K562 (cell line): ENCODE measurements around the gene STK25. TPM values are rescaled to one million over a fixed set of nuclear protein-coding genes. Genes with fewer than 3 reads are reported as not detected.
A peak's percentile ranks its signal among the peaks of the same experiment; 100 is the strongest.

Source experiments
- CEBPB ChIP-seq: fragments of 450-650 bp; IDR thresholded peaks from 2 replicates; pipeline ENCODE4 v1.6.1; 2016; ENCODE audit warnings: missing genetic modification characterization, missing compliant biosample characterization
- CEBPG ChIP-seq, 3 experiments: fragments of 200-800 bp in 1 of 3; sonication (Bioruptor generic) in 1 of 3; sonication (generic) in 1 of 3; formaldehyde crosslinking in 1 of 3; IDR thresholded peaks in 2 of 3; conservative IDR thresholded peaks in 1 of 3; 2 replicates each; pipeline versions ENCODE4 v1.6.1 to v1.8.0; 2016 to 2022; ENCODE audit warnings: missing compliant biosample characterization in 2 of 3, missing genetic modification characterization in 2 of 3, mild to moderate bottlenecking in 1 of 3, missing genetic modification reagents in 1 of 3
- ZNF212 ChIP-seq: fragments of 450-650 bp; formaldehyde crosslinking; IDR thresholded peaks from 2 replicates; pipeline ENCODE4 v1.4.0; 2020; ENCODE audit warnings: mild to moderate bottlenecking
- polyA plus RNA-seq, 8 experiments: library from polyadenylated mRNA; depleted of rRNA in 4 of 8; stranded (reverse) in 5 of 8; unstranded in 3 of 8; fragments of >200 nt; fragmentation: Nextera tagmentation in 2 of 8; fragmentation: Illumina TruSeq in 1 of 8; extraction: Ambion mirVana in 2 of 8; extraction: Trizol in 1 of 8; gene quantifications; 2 replicates each; pipeline versions ENCODE4 v1.2.1 to v1.2.3, GENCODE V29; 2011 to 2014; ENCODE audit warnings: inconsistent platforms in 1 of 8, missing spikeins in 1 of 8
- total RNA-seq, 7 experiments: library from RNA; depleted of rRNA in 6 of 7; stranded (reverse); fragments of >200 nt in 6 of 7; fragmentation: Illumina TruSeq in 2 of 7; extraction: Trizol in 2 of 7; gene quantifications; 2 replicates each; pipeline versions ENCODE4 v1.2.1 to v1.2.3, GENCODE V29; 2011 to 2021; ENCODE audit warnings: low replicate concordance in 1 of 7
- TF ChIP-seq, protein P1 (sequence below), 2 experiments: fragments of 450-650 bp in 1 of 2; sonication (generic) in 1 of 2; formaldehyde crosslinking in 1 of 2; IDR thresholded peaks; 2 replicates each; pipeline versions ENCODE4 v1.7.1 to v1.9.0; 2016 to 2022; ENCODE audit warnings: inconsistent platforms in 1 of 2, mild to moderate bottlenecking in 1 of 2, missing genetic modification reagents in 1 of 2
- TF ChIP-seq, protein P2 (sequence below): fragments of 450-650 bp; IDR thresholded peaks from 2 replicates; pipeline ENCODE4 v1.6.1; 2016; ENCODE audit warnings: mild to moderate bottlenecking
- TF ChIP-seq, protein P3 (sequence below): fragments of 250-450 bp; sonication (Bioruptor Pico); IDR thresholded peaks from 2 replicates; pipeline ENCODE4 v1.4.0; 2020
- TF ChIP-seq, protein P4 (sequence below): sonication (generic); formaldehyde crosslinking; IDR thresholded peaks from 2 replicates; pipeline ENCODE4 v1.8.1; 2023; ENCODE audit warnings: mild to moderate bottlenecking, missing genetic modification reagents, moderate library complexity
- TF ChIP-seq, protein P5 (sequence below): fragments of 250-450 bp; sonication (Bioruptor Pico); IDR thresholded peaks from 2 replicates; pipeline ENCODE4 v1.4.0; 2020; ENCODE audit warnings: mild to moderate bottlenecking, moderate library complexity

Gene STK25
- total and polyA plus RNA-seq, 9 of the 15 experiments (the other 6 are each of a cell fraction or from before 2014, with no cell fraction given) = 5.4 to 177 (median 116) TPM

DNA sequence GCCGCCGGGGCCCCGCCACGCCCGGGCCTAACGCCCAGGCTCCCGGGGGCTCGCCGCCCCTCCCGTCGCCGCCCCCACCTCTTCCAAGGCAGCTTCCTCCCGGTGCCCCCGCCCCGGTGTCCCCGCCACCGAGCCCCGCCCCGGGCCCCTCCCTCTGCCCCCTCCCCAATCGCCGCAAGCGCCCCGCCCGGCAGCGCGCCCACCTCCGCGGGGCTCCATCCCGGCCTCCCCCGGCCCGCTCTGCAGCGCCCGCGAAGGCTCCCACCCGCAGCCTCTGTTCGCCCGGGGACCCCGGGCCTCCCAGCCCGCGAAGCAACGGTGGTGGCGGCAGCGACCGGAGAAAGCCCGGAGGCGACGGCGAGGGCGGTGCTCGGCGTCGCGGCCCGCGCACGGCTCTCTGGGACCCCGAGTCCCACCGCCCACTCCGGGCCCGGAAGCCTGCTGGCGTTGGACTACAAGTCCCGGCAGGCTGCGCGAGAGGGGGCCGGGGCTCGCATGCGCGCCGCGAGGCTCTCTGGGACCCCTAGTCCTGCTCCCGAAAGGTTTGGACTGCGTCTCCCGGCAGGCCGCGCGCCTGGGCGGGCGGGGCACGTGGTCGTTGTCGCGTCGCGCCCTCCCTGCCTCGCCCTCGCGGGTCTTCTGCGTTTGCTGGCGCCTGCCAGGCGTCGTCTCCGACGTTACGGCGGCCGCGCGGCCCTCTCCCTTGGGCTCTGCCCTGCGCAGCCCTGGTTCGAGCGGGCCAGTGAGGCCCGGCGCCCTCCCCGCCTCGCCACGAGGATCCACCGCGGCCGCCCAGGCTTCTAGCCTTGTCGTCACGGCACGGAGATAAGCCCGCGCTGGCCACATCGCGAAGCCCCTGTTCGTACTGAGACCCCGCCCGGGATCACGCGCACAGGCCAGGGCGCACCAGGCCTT lies at the start of gene STK25 (continued):
- TF ChIP-seq, protein P1, sequence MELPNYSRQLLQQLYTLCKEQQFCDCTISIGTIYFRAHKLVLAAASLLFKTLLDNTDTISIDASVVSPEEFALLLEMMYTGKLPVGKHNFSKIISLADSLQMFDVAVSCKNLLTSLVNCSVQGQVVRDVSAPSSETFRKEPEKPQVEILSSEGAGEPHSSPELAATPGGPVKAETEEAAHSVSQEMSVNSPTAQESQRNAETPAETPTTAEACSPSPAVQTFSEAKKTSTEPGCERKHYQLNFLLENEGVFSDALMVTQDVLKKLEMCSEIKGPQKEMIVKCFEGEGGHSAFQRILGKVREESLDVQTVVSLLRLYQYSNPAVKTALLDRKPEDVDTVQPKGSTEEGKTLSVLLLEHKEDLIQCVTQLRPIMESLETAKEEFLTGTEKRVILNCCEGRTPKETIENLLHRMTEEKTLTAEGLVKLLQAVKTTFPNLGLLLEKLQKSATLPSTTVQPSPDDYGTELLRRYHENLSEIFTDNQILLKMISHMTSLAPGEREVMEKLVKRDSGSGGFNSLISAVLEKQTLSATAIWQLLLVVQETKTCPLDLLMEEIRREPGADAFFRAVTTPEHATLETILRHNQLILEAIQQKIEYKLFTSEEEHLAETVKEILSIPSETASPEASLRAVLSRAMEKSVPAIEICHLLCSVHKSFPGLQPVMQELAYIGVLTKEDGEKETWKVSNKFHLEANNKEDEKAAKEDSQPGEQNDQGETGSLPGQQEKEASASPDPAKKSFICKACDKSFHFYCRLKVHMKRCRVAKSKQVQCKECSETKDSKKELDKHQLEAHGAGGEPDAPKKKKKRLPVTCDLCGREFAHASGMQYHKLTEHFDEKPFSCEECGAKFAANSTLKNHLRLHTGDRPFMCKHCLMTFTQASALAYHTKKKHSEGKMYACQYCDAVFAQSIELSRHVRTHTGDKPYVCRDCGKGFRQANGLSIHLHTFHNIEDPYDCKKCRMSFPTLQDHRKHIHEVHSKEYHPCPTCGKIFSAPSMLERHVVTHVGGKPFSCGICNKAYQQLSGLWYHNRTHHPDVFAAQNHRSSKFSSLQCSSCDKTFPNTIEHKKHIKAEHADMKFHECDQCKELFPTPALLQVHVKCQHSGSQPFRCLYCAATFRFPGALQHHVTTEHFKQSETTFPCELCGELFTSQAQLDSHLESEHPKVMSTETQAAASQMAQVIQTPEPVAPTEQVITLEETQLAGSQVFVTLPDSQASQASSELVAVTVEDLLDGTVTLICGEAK (IDR thresholded peaks at IDR 0.05) = 0 out of 2 replicates have a peak, but pooled peaks have one; percentile 41
- TF ChIP-seq, protein P1 (CRISPR knock-in tag; IDR thresholded peaks at IDR 0.05) = no peak
- TF ChIP-seq, protein P2, sequence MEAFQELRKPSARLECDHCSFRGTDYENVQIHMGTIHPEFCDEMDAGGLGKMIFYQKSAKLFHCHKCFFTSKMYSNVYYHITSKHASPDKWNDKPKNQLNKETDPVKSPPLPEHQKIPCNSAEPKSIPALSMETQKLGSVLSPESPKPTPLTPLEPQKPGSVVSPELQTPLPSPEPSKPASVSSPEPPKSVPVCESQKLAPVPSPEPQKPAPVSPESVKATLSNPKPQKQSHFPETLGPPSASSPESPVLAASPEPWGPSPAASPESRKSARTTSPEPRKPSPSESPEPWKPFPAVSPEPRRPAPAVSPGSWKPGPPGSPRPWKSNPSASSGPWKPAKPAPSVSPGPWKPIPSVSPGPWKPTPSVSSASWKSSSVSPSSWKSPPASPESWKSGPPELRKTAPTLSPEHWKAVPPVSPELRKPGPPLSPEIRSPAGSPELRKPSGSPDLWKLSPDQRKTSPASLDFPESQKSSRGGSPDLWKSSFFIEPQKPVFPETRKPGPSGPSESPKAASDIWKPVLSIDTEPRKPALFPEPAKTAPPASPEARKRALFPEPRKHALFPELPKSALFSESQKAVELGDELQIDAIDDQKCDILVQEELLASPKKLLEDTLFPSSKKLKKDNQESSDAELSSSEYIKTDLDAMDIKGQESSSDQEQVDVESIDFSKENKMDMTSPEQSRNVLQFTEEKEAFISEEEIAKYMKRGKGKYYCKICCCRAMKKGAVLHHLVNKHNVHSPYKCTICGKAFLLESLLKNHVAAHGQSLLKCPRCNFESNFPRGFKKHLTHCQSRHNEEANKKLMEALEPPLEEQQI = no peak
- TF ChIP-seq, protein P3, sequence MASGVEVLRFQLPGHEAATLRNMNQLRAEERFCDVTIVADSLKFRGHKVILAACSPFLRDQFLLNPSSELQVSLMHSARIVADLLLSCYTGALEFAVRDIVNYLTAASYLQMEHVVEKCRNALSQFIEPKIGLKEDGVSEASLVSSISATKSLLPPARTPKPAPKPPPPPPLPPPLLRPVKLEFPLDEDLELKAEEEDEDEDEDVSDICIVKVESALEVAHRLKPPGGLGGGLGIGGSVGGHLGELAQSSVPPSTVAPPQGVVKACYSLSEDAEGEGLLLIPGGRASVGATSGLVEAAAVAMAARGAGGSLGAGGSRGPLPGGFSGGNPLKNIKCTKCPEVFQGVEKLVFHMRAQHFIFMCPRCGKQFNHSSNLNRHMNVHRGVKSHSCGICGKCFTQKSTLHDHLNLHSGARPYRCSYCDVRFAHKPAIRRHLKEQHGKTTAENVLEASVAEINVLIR (CRISPR knock-in tag) = peak; percentile 50
- TF ChIP-seq CEBPG (CRISPR knock-in tag; IDR thresholded peaks at IDR 0.05) = peak; percentile 36; the same call in 1 of the 2 replicates
- TF ChIP-seq CEBPG (tag; conservative IDR thresholded peaks at IDR 0.05 in 1 of 2, IDR thresholded peaks at IDR 0.05 in 1 of 2) = no peak
- no peak for TF ChIP-seq ZNF212 (CRISPR knock-in tag)
- TF ChIP-seq, protein P4, sequence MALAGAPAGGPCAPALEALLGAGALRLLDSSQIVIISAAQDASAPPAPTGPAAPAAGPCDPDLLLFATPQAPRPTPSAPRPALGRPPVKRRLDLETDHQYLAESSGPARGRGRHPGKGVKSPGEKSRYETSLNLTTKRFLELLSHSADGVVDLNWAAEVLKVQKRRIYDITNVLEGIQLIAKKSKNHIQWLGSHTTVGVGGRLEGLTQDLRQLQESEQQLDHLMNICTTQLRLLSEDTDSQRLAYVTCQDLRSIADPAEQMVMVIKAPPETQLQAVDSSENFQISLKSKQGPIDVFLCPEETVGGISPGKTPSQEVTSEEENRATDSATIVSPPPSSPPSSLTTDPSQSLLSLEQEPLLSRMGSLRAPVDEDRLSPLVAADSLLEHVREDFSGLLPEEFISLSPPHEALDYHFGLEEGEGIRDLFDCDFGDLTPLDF (CRISPR knock-in tag) = peak; percentile 98
- TF ChIP-seq, protein P5, sequence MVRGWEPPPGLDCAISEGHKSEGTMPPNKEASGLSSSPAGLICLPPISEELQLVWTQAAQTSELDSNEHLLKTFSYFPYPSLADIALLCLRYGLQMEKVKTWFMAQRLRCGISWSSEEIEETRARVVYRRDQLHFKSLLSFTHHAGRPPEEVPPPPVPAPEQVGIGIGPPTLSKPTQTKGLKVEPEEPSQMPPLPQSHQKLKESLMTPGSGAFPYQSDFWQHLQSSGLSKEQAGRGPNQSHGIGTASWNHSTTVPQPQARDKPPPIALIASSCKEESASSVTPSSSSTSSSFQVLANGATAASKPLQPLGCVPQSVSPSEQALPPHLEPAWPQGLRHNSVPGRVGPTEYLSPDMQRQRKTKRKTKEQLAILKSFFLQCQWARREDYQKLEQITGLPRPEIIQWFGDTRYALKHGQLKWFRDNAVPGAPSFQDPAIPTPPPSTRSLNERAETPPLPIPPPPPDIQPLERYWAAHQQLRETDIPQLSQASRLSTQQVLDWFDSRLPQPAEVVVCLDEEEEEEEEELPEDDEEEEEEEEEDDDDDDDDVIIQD (CRISPR knock-in tag) = no peak
- TF ChIP-seq CEBPB (tag) = no peak
